Germinal center (tissue), 1 donor: ENCODE results near the gene C1QA.
"Not testable (repeated sequence)": the region's sequence is repeated elsewhere in the genome, so short reads cannot be mapped to it uniquely, and the experiment has no call there.

ENCODE experiments used
- DNase-seq: peaks from one replicate; pipeline ENCODE4 v3.0.0; 2012; ENCODE audit warnings: mixed read lengths, low spot score

Gene C1QA

GRCh38 chr1:22673486-22674409 lies 37.3 kb downstream of the C1QA start:
- DNase-seq: no peak

GRCh38 chr1:22674410-22674749 lies 38.0 kb downstream of the C1QA start:
- DNase-seq: no peak

GRCh38 chr1:22676151-22676550 lies 39.7 kb downstream of the C1QA start:
- DNase-seq: not testable (repeated sequence)

GRCh38 chr1:22676916-22677583 lies 40.6 kb downstream of the C1QA start:
- DNase-seq: no peak

GRCh38 chr1:22677931-22678896 lies 41.8 kb downstream of the C1QA start:
- no peak for DNase-seq

- no peak for DNase-seq
These were observed 44.3 kb downstream of the C1QA start for GRCh38 chr1:22680726-22681125.

GRCh38 chr1:22681556-22682276 lies 45.3 kb downstream of the C1QA start:
- no peak for DNase-seq

- no peak for DNase-seq
These were observed 47.1 kb downstream of the C1QA start for GRCh38 chr1:22683547-22683946.

- no peak for DNase-seq
These were observed 49.2 kb downstream of the C1QA start for GRCh38 chr1:22685591-22686059.

- DNase-seq: no peak
These were observed 50.8 kb downstream of the C1QA start for GRCh38 chr1:22687191-22687590.

GRCh38 chr1:22688466-22688865 lies 52.0 kb downstream of the C1QA start:
- no peak for DNase-seq
